ENCODE measurements around the gene TTC33. TPM values are rescaled to one million over a fixed set of nuclear protein-coding genes. Genes with fewer than 3 reads are reported as not detected.

Gene TTC33
- polyA plus RNA-seq, 3 donors from 2014 or later = 10.5 to 18.1 (median 11.2) TPM

DNA sequence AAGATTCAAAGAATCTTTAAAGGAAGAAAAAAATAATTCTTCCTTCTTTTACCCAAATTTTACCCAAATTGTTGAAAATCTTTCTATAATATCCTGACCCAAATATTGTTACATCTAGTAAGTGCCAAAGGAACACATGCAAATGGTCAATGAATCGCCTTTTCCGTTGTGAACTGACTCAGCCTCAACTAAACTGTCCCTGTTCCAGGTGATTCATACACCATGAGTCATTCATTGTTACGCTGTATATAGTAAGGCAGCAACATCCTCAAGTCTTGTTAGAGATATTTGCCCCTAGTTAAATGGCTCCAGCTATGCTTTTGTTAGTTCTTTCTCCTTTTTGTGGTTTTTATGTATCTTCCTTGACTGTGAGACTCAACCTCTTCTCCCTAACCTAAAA is 66.3 kb downstream of the TTC33 start:
- peak in 1 of 3 donors; percentile 42 for DNase-seq
- no peaks in the 10 kb centered on the region for H3K9me3 Mint-ChIP-seq
- peaks cover 5 to 17% (median 7%) of the 10 kb centered on the region in 3 donors for H3K27me3 Mint-ChIP-seq (ENCODE audit: low read depth in 3 of 3)
- peaks cover 84 to 86% of the 10 kb centered on the region in 2 donors for H3K4me1 Mint-ChIP-seq
- peak overlapping the region; percentile 79 to 97 (median 92) for H3K27ac Mint-ChIP-seq
- peak overlapping the region; percentile 93 to 100 (median 98) for H3K4me3 Mint-ChIP-seq
- H3K36me3 Mint-ChIP-seq = peaks cover 31 to 57% (median 45%) of the 10 kb centered on the region in 3 donors

DNA sequence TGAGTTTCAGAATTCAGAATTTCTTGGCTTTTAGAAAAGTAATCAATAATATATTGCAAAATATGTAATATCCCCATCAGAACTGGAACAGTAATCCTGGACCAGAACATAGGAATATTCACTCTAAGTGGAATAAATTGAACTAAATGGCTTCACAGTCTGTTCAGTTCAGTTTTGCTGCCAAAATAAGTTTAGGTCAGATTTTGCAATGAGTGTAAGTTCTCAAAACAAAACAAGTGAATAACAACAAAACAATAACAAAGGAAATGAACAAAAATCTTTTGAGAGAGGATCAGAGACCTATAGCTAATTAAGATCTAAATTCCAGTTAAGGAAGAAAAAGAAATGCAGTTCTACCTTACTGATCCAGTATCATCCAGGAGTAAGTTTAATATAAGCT is 66.8 kb downstream of the TTC33 start:
- DNase-seq = no peak
- no peaks in the 10 kb centered on the region for H3K9me3 Mint-ChIP-seq
- peaks cover 5 to 17% (median 7%) of the 10 kb centered on the region in 3 donors for H3K27me3 Mint-ChIP-seq (ENCODE audit: low read depth in 3 of 3)
- peak overlapping the region; percentile 86 to 97 (median 93) for H3K27ac Mint-ChIP-seq
- peaks cover 34 to 55% (median 49%) of the 10 kb centered on the region in 3 donors for H3K36me3 Mint-ChIP-seq
- peaks cover 85 to 88% of the 10 kb centered on the region in 2 donors for H3K4me1 Mint-ChIP-seq
- peak overlapping the region; percentile 93 to 100 (median 98) for H3K4me3 Mint-ChIP-seq

DNA sequence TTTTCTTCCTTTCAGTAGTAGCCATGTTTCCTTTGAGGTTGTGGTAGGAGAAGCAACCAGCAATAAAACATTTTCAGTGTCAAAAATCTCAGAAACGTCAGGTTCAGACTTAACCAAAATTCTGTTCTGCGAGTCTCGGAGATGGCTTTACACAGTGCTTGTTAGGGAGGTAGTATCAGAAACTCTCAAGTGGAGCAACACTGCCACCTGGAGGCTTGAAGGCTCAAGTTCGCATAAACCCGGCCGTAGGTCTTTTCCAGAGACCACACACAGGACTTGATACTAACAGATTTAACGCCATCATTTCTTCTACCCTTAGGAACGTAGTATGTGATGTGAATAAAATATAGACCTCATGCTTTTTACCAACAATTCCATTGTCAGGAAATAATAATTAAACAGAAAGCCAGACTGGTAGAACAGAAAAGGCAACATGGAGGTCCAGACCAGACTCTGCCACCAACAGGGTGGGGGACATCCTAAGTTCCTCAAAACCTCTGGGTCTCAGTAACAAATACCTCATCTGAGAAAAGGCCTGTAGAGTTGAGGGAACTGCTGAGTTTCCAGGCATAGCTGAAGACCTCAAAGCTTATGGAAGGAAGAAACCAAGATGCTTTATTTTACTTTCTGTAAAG is 67.5 kb downstream of the TTC33 start:
- peaks cover 88 to 95% of the 10 kb centered on the region in 2 donors for H3K4me1 Mint-ChIP-seq
- H3K27me3 Mint-ChIP-seq (ENCODE audit: low read depth in 3 of 3) = peaks cover 5 to 17% (median 7%) of the 10 kb centered on the region in 3 donors
- peak overlapping the region; percentile 86 to 97 (median 93) for H3K27ac Mint-ChIP-seq
- peaks cover 42 to 60% (median 55%) of the 10 kb centered on the region in 3 donors for H3K36me3 Mint-ChIP-seq
- DNase-seq = peak; percentile 77 to 83 (median 81)
- H3K4me3 Mint-ChIP-seq = peak overlapping the region; percentile 93 to 100 (median 98)
- H3K9me3 Mint-ChIP-seq = no peaks in the 10 kb centered on the region

DNA sequence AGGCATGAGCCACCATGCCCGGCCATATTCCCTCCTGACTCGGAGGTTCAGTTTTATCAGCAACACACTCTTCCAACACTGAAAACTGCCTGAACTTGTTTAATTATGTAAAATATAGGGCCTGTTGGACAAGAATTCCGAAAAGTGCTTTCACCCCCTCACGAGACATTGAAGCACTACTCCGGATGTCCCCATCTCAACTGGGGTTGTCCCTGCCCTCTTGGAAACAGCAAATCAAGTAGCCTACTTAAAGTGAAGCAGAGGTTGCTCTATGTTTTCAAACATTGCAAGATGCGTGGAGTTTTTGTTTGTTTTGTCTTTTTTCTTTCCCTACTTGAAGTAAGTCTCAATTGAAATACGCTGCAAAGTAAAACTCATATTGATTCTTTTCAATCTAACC is 68.4 kb downstream of the TTC33 start:
- H3K27ac Mint-ChIP-seq = peak overlapping the region; percentile 86 to 97 (median 93)
- H3K36me3 Mint-ChIP-seq = peaks cover 51 to 66% (median 60%) of the 10 kb centered on the region in 3 donors
- H3K9me3 Mint-ChIP-seq = no peaks in the 10 kb centered on the region
- H3K27me3 Mint-ChIP-seq (ENCODE audit: low read depth in 3 of 3) = peaks cover 5 to 18% (median 7%) of the 10 kb centered on the region in 3 donors
- DNase-seq = peak in 1 of 3 donors; percentile 39
- peaks cover 89 to 96% of the 10 kb centered on the region in 2 donors for H3K4me1 Mint-ChIP-seq
- H3K4me3 Mint-ChIP-seq = peak overlapping the region; percentile 93 to 100 (median 98)

DNA sequence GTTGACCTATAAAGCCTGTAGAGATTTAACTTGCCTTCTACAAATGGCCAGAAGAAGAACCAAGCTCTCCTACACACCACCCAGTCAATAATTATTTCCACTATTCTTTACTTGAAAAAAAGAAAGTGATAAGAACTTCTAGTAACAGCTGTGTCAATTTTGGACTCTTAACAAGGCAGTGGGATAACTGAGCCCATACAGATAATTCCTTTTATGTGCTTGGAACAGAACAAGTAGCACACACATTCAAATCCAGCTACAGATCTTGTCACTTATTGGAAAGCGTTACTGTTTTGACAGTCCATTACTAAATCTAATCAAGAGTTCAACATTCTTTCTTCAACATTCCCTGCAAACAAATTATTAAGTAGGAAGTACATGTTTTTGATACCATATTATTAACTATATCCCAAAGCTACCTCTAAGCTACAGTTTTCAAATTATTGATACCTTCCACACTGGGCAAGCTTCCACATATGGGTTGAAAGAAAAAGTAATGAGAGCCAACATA is 69.7 kb downstream of the TTC33 start:
- DNase-seq = no peak
- H3K27ac Mint-ChIP-seq = peak overlapping the region; percentile 84 to 97 (median 93)
- no peaks in the 10 kb centered on the region for H3K9me3 Mint-ChIP-seq
- peak overlapping the region; percentile 93 to 100 (median 98) for H3K4me3 Mint-ChIP-seq
- H3K27me3 Mint-ChIP-seq (ENCODE audit: low read depth in 3 of 3) = peaks cover 9 to 24% (median 11%) of the 10 kb centered on the region in 3 donors
- peaks cover 63 to 68% (median 64%) of the 10 kb centered on the region in 3 donors for H3K36me3 Mint-ChIP-seq
- peaks cover 78 to 84% of the 10 kb centered on the region in 2 donors for H3K4me1 Mint-ChIP-seq

DNA sequence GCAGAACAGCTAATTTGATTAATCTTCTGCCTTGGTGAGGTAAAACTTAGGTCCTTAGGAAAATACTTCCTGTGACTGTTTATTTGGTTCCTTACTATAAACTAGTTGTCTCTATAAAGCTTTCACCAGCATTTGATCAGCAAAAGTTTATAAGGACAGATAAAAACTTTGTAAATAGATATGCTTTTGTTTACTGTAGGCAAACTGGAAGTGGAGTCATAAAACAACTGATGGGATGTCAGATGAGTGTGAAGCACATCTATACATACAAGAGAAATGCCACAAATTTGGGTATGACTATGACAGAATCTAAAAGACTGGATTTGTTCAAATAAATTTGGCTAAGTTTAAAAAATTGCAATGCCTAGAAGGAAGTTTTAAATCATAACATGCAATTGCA is 70.6 kb downstream of the TTC33 start:
- Mint-ChIP-seq H3K4me3 (peak overlapping the region; percentile 93 to 100 (median 98)), H3K4me1 (peaks cover 73 to 76% of the 10 kb centered on the region in 2 donors), H3K9me3 (no peaks in the 10 kb centered on the region), H3K27ac (peak overlapping the region; percentile 84 to 97 (median 93)), H3K27me3 (ENCODE audit: low read depth in 3 of 3) (peaks cover 15 to 31% (median 20%) of the 10 kb centered on the region in 3 donors), H3K36me3 (peaks cover 65 to 71% (median 66%) of the 10 kb centered on the region in 3 donors)
- no peak for DNase-seq

DNA sequence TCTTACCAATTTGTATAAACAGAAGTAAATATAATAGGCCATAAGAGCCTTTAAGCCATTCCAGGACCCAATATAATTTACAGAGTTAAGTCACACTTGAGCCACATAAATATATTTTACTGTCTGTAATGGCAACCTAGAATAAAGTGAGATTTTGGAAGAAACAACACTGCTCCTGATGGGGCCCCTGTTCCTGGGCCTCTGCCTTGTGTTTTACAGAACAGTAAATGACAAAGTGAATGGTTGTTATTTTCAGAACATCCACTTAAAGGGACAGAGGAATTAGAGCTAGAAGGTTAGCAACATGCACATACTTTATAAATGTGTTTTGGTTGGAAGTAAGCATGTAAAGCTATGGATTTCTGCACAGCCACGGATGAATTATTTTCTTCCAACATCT is 72.5 kb downstream of the TTC33 start:
- Mint-ChIP-seq H3K9me3 (no peaks in the 10 kb centered on the region), H3K4me3 (peak overlapping the region; percentile 93 to 100 (median 98)), H3K36me3 (peaks cover 61 to 71% (median 66%) of the 10 kb centered on the region in 3 donors), H3K27ac (peak overlapping the region; percentile 92 to 98 (median 96)), H3K27me3 (ENCODE audit: low read depth in 3 of 3) (peaks cover 23 to 37% (median 24%) of the 10 kb centered on the region in 3 donors), H3K4me1 (peaks cover 66 to 68% of the 10 kb centered on the region in 2 donors)
- no peak for DNase-seq

DNA sequence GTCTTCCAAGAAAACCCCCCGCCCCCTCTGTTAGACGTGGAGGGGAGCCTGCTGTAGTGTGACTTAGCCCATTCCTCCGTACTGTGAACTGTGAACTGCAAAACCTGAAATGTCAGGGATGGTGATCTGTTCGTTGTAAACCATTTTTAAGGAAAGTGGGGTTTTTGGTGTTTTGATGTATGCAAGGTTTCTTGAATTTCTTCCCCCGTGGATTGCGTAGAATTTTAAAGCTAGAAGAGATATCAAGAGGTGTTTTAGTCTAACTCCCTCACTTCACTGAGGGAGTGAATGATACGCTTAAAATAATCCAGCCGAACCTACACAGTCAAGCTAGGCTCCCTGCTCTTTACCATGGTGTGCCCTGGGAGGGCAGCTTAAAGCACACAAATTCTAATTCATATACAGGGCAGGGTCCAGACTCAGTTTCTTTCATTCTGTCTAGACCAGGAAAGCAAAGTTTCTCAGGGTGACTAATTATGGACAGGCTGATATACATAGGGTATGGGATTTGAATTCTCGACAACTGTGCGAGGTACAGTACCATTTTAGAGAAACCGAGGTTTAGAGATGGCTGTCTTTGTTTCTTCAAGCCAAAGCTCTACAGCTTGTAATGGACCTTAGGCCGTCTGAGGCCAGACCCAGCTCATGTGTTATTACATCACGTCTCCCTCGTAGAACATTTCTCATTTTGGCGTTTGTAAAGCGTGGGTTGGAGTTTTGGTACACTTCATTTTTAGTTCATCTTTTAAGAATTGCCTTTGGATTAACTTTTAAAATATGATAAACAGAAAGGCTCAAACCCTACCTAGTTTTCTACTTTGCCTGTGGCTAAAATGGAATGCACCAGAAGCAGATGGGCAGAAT is 73.4 kb downstream of the TTC33 start:
- H3K9me3 Mint-ChIP-seq = no peaks in the 10 kb centered on the region
- H3K27ac Mint-ChIP-seq = peak overlapping the region; percentile 92 to 98 (median 96)
- no peak for DNase-seq
- H3K27me3 Mint-ChIP-seq (ENCODE audit: low read depth in 3 of 3) = peaks cover 22 to 33% (median 24%) of the 10 kb centered on the region in 3 donors
- H3K4me3 Mint-ChIP-seq = peak overlapping the region; percentile 93 to 100 (median 98)
- peaks cover 61 to 68% of the 10 kb centered on the region in 2 donors for H3K4me1 Mint-ChIP-seq
- peaks cover 58 to 62% (median 58%) of the 10 kb centered on the region in 3 donors for H3K36me3 Mint-ChIP-seq

DNA sequence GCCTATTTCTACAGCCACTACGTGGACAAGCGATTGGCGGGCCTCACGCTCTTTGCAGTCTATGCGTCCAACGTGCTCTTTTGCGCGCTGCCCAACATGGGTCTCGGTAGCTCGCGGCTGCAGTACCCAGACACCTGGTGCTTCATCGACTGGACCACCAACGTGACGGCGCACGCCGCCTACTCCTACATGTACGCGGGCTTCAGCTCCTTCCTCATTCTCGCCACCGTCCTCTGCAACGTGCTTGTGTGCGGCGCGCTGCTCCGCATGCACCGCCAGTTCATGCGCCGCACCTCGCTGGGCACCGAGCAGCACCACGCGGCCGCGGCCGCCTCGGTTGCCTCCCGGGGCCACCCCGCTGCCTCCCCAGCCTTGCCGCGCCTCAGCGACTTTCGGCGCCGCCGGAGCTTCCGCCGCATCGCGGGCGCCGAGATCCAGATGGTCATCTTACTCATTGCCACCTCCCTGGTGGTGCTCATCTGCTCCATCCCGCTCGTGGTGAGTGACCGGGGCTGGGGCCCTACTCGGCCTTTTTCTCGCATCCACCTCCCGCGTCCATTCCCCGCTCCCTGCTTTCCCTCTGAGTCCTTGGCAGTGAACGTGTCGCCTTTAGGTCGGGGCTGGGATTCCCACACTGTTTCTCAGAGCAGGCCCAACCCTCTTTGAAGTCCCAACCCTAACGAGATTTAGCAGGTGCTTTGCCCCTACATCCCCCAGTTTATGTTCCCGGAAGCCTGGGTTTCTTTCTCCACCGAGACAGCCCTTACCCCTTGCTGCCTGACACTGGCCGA is 74.2 kb downstream of the TTC33 start:
- peak in 1 of 3 donors; percentile 46 for DNase-seq
- H3K9me3 Mint-ChIP-seq = no peaks in the 10 kb centered on the region
- peaks cover 54 to 56% (median 54%) of the 10 kb centered on the region in 3 donors for H3K36me3 Mint-ChIP-seq
- H3K27ac Mint-ChIP-seq = peak overlapping the region; percentile 92 to 98 (median 96)
- H3K27me3 Mint-ChIP-seq (ENCODE audit: low read depth in 3 of 3) = peaks cover 19 to 33% (median 24%) of the 10 kb centered on the region in 3 donors
- peak overlapping the region; percentile 93 to 100 (median 98) for H3K4me3 Mint-ChIP-seq
- H3K4me1 Mint-ChIP-seq = peaks cover 60 to 68% of the 10 kb centered on the region in 2 donors

DNA sequence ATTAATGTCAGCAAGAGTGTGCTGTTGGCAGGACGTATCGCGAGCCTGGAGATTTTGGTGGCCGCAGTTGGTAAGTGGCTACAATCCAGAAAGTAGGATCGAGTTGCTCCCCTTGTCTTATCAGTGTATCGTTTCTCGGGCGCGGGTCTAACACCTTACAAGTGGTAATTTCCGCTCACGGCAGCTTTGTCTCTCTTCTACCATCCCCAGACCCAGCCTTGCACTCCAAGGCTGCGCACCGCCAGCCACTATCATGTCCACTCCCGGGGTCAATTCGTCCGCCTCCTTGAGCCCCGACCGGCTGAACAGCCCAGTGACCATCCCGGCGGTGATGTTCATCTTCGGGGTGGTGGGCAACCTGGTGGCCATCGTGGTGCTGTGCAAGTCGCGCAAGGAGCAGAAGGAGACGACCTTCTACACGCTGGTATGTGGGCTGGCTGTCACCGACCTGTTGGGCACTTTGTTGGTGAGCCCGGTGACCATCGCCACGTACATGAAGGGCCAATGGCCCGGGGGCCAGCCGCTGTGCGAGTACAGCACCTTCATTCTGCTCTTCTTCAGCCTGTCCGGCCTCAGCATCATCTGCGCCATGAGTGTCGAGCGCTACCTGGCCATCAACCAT is 74.9 kb downstream of the TTC33 start:
- Mint-ChIP-seq H3K9me3 (no peaks in the 10 kb centered on the region), H3K27me3 (ENCODE audit: low read depth in 3 of 3) (peaks cover 17 to 33% (median 24%) of the 10 kb centered on the region in 3 donors), H3K27ac (peak overlapping the region; percentile 92 to 98 (median 96)), H3K36me3 (peaks cover 47 to 49% (median 49%) of the 10 kb centered on the region in 3 donors), H3K4me3 (peak overlapping the region; percentile 93 to 100 (median 98)), H3K4me1 (peaks cover 60 to 68% of the 10 kb centered on the region in 2 donors)
- peak; percentile 50 to 67 (median 66) for DNase-seq

DNA sequence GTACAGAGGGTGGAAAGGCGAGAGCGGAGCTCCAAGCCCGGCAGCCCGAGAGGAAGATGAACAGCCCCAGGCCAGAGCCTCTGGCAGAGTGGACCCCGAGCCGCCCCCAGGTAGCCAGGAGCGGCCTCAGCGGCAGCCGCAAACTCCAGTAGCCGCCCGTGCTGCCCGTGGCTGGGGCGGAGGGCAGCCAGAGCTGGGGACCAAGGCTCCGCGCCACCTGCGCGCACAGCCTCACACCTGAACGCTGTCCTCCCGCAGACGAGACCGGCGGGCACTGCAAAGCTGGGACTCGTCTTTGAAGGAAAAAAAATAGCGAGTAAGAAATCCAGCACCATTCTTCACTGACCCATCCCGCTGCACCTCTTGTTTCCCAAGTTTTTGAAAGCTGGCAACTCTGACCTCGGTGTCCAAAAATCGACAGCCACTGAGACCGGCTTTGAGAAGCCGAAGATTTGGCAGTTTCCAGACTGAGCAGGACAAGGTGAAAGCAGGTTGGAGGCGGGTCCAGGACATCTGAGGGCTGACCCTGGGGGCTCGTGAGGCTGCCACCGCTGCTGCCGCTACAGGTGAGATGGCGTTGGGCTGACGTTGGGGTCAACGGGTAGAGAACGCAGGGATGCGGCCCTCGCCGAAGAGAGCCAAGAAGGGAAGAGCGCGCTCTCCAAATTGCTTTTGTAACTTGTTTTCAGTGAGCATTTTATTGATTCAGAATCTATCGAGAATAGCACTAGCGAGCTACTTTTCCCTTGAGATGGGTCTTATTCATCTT is 75.7 kb downstream of the TTC33 start, which contains the start of gene PTGER4:
TSS of gene PTGER4 (plus strand) at position 3 of the 769 bp plus-strand sequence. CDS start 1,079 bp downstream, outside the sequence.
- peak within 1 kb of the TSS; percentile 93 to 100 (median 98) for H3K4me3 Mint-ChIP-seq
- H3K27me3 Mint-ChIP-seq (ENCODE audit: low read depth in 3 of 3) = peaks cover 17 to 37% (median 24%) of the 10 kb centered on the region in 3 donors
- H3K9me3 Mint-ChIP-seq = no peaks in the 10 kb centered on the region
- H3K36me3 Mint-ChIP-seq = peaks cover 39 to 46% (median 42%) of the 10 kb centered on the region in 3 donors
- peaks cover 59 to 68% of the 10 kb centered on the region in 2 donors for H3K4me1 Mint-ChIP-seq
- peak in 2 of 3 donors; percentile 38 to 44 for DNase-seq
- peak within 1 kb of the TSS; percentile 92 to 98 (median 97) for H3K27ac Mint-ChIP-seq
